ENCODE measurements around the gene CDCP1. TPM values are rescaled to one million over a fixed set of nuclear protein-coding genes. Genes with fewer than 3 reads are reported as not detected.

CDCP1 gene
- total RNA-seq, 1 donor from 2014 or later = 0.71 TPM

- no peak for DNase-seq
- Mint-ChIP-seq H3K4me1 (ENCODE audit: low read depth, unreplicated experiment) (peaks cover 2% of the 10 kb centered on the region), H3K27ac (ENCODE audit: unreplicated experiment) (no peak overlapping the region), H3K9me3 (ENCODE audit: unreplicated experiment) (no peaks in the 10 kb centered on the region), H3K4me3 (ENCODE audit: unreplicated experiment) (no peak overlapping the region), H3K27me3 (ENCODE audit: unreplicated experiment) (no peaks in the 10 kb centered on the region), H3K36me3 (ENCODE audit: unreplicated experiment) (no peaks in the 10 kb centered on the region)
- no peak for TF ChIP-seq CTCF (IDR thresholded peaks at IDR 0.05; ENCODE audit: partially characterized antibody, unreplicated experiment)
Measured at GRCh38 chr3:45043728-45044299, 102.4 kb downstream of the CDCP1 start.

DNA sequence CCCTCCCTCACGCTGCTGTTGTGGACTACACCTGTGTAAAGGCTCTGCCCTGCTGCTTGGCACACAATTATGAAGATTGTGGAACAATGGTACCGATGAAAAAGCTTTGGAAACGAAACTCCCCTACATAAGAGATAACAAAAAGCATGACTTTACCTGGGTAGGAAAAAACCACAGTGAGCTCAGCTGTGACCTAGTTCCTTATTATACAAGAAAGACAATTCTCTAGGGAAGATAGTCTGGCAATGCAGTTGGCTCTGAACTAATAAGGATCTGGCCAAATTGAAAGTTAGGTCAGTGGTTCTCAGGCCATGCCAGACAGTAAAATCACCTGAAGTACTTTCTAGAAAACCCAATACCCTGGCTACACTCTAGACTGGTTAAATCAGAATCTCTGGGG, 104.0 kb downstream of the CDCP1 start:
- Mint-ChIP-seq H3K4me1 (ENCODE audit: low read depth, unreplicated experiment) (peaks cover 2% of the 10 kb centered on the region), H3K9me3 (ENCODE audit: unreplicated experiment) (no peaks in the 10 kb centered on the region), H3K36me3 (ENCODE audit: unreplicated experiment) (no peaks in the 10 kb centered on the region), H3K4me3 (ENCODE audit: unreplicated experiment) (no peak overlapping the region), H3K27ac (ENCODE audit: unreplicated experiment) (no peak overlapping the region), H3K27me3 (ENCODE audit: unreplicated experiment) (no peaks in the 10 kb centered on the region)
- no peak for DNase-seq
- TF ChIP-seq CTCF (IDR thresholded peaks at IDR 0.05; ENCODE audit: partially characterized antibody, unreplicated experiment) = no peak

- TF ChIP-seq CTCF (IDR thresholded peaks at IDR 0.05; ENCODE audit: partially characterized antibody, unreplicated experiment) = no peak
- Mint-ChIP-seq H3K27me3 (ENCODE audit: unreplicated experiment) (no peaks in the 10 kb centered on the region), H3K4me1 (ENCODE audit: low read depth, unreplicated experiment) (peaks cover 2% of the 10 kb centered on the region), H3K27ac (ENCODE audit: unreplicated experiment) (no peak overlapping the region), H3K9me3 (ENCODE audit: unreplicated experiment) (no peaks in the 10 kb centered on the region), H3K4me3 (ENCODE audit: unreplicated experiment) (no peak overlapping the region), H3K36me3 (ENCODE audit: unreplicated experiment) (no peaks in the 10 kb centered on the region)
- no peak for DNase-seq
Measured at GRCh38 chr3:45041666-45042065, 104.5 kb downstream of the CDCP1 start.

DNA sequence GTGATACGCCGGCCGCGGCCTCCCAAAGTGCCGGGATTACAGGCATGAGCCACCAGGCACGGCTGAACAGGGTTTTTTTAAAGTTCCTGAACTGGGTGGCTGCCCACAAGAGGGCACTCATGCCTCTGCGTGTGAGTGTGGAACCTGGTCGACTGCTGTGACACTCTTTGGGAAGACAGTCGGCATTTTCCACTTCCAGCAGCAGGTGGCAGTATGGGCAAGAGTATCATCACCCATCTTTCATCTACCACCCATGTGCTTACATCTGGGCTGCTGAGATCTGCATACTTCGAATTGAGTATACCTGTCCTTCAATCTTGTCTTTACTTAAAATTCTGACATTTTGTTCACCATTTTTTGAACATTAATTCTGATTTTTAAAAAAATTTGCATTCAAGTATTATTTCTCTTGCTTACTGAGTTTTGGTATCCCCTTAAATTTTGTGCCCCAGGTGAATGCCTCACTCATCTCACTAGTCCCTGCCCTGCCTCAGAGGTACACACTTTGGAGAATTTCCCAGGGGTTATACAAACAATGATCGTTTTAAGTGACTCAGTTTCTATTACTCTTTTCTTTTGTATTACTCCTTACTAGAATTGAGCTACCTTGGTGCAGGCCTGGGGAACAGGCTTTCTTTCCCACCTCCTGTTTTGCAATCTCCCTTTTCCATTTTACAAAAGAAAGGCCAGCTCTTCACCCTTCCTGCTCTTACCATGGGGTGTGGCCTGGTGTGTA, 108.3 kb downstream of the CDCP1 start:
- TF ChIP-seq CTCF (IDR thresholded peaks at IDR 0.05; ENCODE audit: partially characterized antibody, unreplicated experiment) = peak; percentile 83
- Mint-ChIP-seq H3K27ac (ENCODE audit: unreplicated experiment) (no peak overlapping the region), H3K27me3 (ENCODE audit: unreplicated experiment) (peaks cover 9% of the 10 kb centered on the region), H3K9me3 (ENCODE audit: unreplicated experiment) (peaks cover 5% of the 10 kb centered on the region), H3K4me1 (ENCODE audit: low read depth, unreplicated experiment) (peaks cover 2% of the 10 kb centered on the region), H3K36me3 (ENCODE audit: unreplicated experiment) (no peaks in the 10 kb centered on the region), H3K4me3 (ENCODE audit: unreplicated experiment) (no peak overlapping the region)
- peak; percentile 90 for DNase-seq

All from glutamatergic neuron (in vitro differentiated cells).